Measurements from ENCODE around the gene PSME3IP1.

DNA sequence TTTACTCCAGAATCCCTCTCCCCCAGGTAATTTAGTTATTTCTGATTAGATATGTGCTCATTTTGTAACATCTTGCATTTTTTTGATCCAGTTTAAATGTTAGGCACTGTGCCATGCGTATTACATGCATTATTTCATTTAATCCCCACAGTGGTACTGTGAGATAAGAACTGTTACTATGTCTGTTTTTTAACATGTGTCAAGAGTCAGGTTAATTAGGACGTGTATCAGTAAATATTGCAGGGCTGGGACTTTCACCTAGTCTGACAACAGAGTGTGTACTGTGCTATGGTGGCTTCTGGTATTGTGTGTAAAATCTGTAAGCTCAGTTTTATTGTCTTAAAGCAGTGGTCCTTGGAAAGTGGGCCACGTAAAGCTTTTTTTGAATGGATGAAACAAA is 10.9 kb upstream of the PSME3IP1 start:
- TF ChIP-seq EZH2phosphoT487 (IDR thresholded peaks at IDR 0.05; ENCODE audit: low read depth) = no peak
- TF ChIP-seq CTCF (IDR thresholded peaks at IDR 0.05; ENCODE audit: low read depth, low read length) = no peak

Measured in OCI-LY3 (cell line).